Left lung (tissue), 10 donors: ENCODE measurements around the gene NBPF12. TPM values are rescaled to one million over a fixed set of nuclear protein-coding genes. Genes with fewer than 3 reads are reported as not detected.
"Not testable (repeated sequence)": the region's sequence is repeated elsewhere in the genome, so short reads cannot be mapped to it uniquely, and the experiment has no call there.

ENCODE experiments used
- ATAC-seq: fragments of 200-7000 bp; cut with Tn5 transposase; one replicate; pipeline ENCODE4 v1.9.1; 2020; ENCODE audit warnings: moderate library complexity
- DNase-seq, 4 donors: peaks; one replicate each; pipeline ENCODE4 v3.0.0-alpha.2; 2013 to 2020
- H3K27ac ChIP-seq, 2 donors: fragments of 200-600 bp; sonication (generic) in 1 of 2; one replicate each; pipeline versions ENCODE4 v1.5.0 to v1.8.0; 2020 to 2021
- H3K27me3 ChIP-seq, 2 donors: fragments of 200-600 bp; sonication (generic) in 1 of 2; one replicate each; pipeline versions ENCODE4 v1.5.0 to v1.8.0; 2020 to 2021
- H3K36me3 ChIP-seq, 2 donors: fragments of 200-600 bp; sonication (generic) in 1 of 2; one replicate each; pipeline versions ENCODE4 v1.5.0 to v1.8.0; 2020 to 2021
- H3K4me1 ChIP-seq, 2 donors: fragments of 200-600 bp; one replicate each; pipeline ENCODE4 v1.8.0; 2021
- H3K4me3 ChIP-seq, 2 donors: fragments of 200-600 bp; sonication (generic) in 1 of 2; one replicate each; pipeline versions ENCODE4 v1.5.0 to v1.8.0; 2020 to 2021; ENCODE audit warnings: mild to moderate bottlenecking in 1 of 2
- H3K9me3 ChIP-seq, 2 donors: fragments of 200-600 bp; sonication (generic) in 1 of 2; one replicate each; pipeline versions ENCODE4 v1.5.0 to v1.8.0; 2020 to 2021
- CTCF ChIP-seq, 2 donors: fragments of 200-600 bp; sonication (generic) in 1 of 2; IDR thresholded peaks; one replicate each; pipeline versions ENCODE4 v1.5.0 to v1.8.0; 2021; ENCODE audit warnings: antibody characterized with exemption in 2 of 2
- intact Hi-C, 2 donors: fragments of 100-400 bp; cut with DNase I; formaldehyde crosslinking; loops; one replicate each; pipeline versions ENCODE4 v1.11.2 to v1.14.2; 2022
- polyA plus RNA-seq, 6 donors: library from polyadenylated mRNA; unstranded; fragments of 120-200 nt; gene quantifications; one replicate each; pipeline ENCODE4 v1.2.1, GENCODE V29; 2013; ENCODE audit not compliant: insufficient read length in 6 of 6
- total RNA-seq, 2 donors: library from RNA; stranded (reverse); fragmentation: NEBNext Ultra II Directional; extraction: Animal tissue kit (Norgen Biotek cat#: 25700); gene quantifications; one replicate each; pipeline ENCODE4 v1.2.1, GENCODE V29; 2021
- donor health status: DM: no; HTN: yes; CAD: no.
- donor health status: DM: no; HTN: no; CAD: no.

The NBPF12 gene
- total and polyA plus RNA-seq, 8 donors, result 7.9 to 37.2 (median 27.5) TPM

- H3K9me3 ChIP-seq, result peaks cover 0 to 11% of the 10 kb centered on the region in 2 donors
- H3K27ac ChIP-seq, H3K4me3 ChIP-seq, ATAC-seq, H3K4me1 ChIP-seq, DNase-seq, H3K27me3 ChIP-seq, intact Hi-C loops, H3K36me3 ChIP-seq: not testable (repeated sequence)
These were observed 70.4 kb downstream of the NBPF12 start for GRCh38 chr1:147008495-147008894.

DNA sequence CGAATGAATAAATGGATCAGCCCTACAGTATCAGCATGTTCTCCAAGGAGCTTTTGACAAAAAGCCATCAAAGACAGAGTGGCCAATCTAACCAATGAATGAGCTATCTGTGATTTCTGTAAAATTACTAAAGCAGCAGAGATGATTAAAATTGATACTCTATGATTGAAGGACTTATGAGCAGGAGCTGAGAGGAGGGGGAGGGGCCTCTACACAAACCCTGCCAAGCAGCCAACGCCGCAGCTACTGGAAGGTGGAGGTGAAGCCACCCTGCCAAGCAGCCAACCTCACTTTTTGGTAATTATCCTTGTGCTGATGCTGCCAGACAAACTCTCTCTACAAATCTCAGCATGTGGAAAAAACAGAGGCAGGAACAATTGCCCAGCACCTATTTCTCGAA lies 88.9 kb downstream of the NBPF12 start:
- ATAC-seq, H3K4me1 ChIP-seq, DNase-seq, H3K27ac ChIP-seq, H3K4me3 ChIP-seq, H3K9me3 ChIP-seq, intact Hi-C loops, H3K27me3 ChIP-seq, H3K36me3 ChIP-seq: not testable (repeated sequence)

- H3K9me3 ChIP-seq, H3K4me3 ChIP-seq, DNase-seq, ATAC-seq, H3K4me1 ChIP-seq, H3K27ac ChIP-seq, intact Hi-C loops, H3K27me3 ChIP-seq, H3K36me3 ChIP-seq: not testable (repeated sequence)
These were observed 92.0 kb downstream of the NBPF12 start for GRCh38 chr1:147030066-147030653.

DNA sequence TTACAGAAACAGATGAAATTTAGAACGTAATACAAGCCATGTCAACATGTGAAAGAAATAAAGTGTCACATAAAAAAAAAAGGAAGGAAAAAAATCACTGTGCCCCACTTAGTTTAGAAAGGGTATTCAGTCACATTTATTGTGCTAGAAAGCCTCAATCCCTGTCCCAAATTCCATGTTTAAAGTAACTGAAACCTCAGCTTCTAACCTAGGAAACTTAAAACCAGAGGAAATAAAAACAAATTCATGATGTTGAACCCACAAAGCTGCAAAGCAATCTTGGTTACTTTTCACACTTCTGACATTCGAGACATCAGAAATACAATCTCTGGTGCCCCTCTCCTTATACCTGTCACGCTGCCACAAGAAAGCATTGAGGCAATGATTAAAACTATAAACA lies 101.8 kb downstream of the NBPF12 start:
- Histone ChIP-seq H3K27ac (no peak overlapping the region), H3K9me3 (no peaks in the 10 kb centered on the region)
- intact Hi-C loops, result no loop called here

GRCh38 chr1:147042891-147043290 lies 104.8 kb downstream of the NBPF12 start:
- H3K4me1 ChIP-seq, intact Hi-C loops, DNase-seq, H3K27me3 ChIP-seq, H3K9me3 ChIP-seq, H3K27ac ChIP-seq, H3K4me3 ChIP-seq, H3K36me3 ChIP-seq, ATAC-seq: not testable (repeated sequence)

More for the DNA sequence above, 101.8 kb downstream of the NBPF12 start:
- no peaks in the 10 kb centered on the region for H3K36me3 ChIP-seq
- no peaks in the 10 kb centered on the region for H3K4me1 ChIP-seq
- DNase-seq (no peak), ATAC-seq (no peak)
- no peak overlapping the region for H3K4me3 ChIP-seq
- no peak for TF ChIP-seq CTCF (IDR thresholded peaks at IDR 0.05)
- peaks cover 0 to 3% of the 10 kb centered on the region in 2 donors for H3K27me3 ChIP-seq

GRCh38 chr1:147044511-147044910 lies 106.4 kb downstream of the NBPF12 start:
- H3K9me3 ChIP-seq, ATAC-seq: not testable (repeated sequence)

More at GRCh38 chr1:147044511-147044910, 106.4 kb downstream of the NBPF12 start:
- DNase-seq, intact Hi-C loops, H3K27me3 ChIP-seq, H3K36me3 ChIP-seq, H3K4me3 ChIP-seq, H3K4me1 ChIP-seq, H3K27ac ChIP-seq: not testable (repeated sequence)

Other genes with a start within 250 kb of the NBPF12 start
- gene PRKAB2, start 234.1 kb downstream of the NBPF12 start, total RNA-seq, result 10 to 100 TPM in 1 of 2 donors, 1 to 10 TPM in 1; 9.7 to 11.9 TPM
- 10 to 100 TPM; 28.0 to 42.7 (median 33.3) TPM for gene PRKAB2, start 234.1 kb downstream of the NBPF12 start, polyA plus RNA-seq